Endothelial cell of umbilical vein (primary cell): ENCODE data around the gene AGO4.

ENCODE experiments used
- CTCF ChIP-seq, 2 donors: IDR thresholded peaks; 1 replicate in 1 of 2; 2 replicates in 1 of 2; pipeline ENCODE4 v1.5.1; 2011; ENCODE audit warnings: low read length in 2 of 2, mild to moderate bottlenecking in 2 of 2, moderate library complexity in 2 of 2, control low read depth in 1 of 2, inconsistent platforms in 1 of 2, low read depth in 1 of 2; ENCODE audit not compliant: insufficient read depth in 1 of 2; ENCODE audit errors: extremely low read depth in 1 of 2
- EZH2 ChIP-seq: IDR thresholded peaks from 2 replicates; pipeline ENCODE4 v1.6.1; 2012; ENCODE audit warnings: borderline replicate concordance, low read depth, mild to moderate bottlenecking, moderate library complexity, low read length, inconsistent platforms; ENCODE audit not compliant: severe bottlenecking
- FOS ChIP-seq: IDR thresholded peaks from 2 replicates; pipeline ENCODE4 v1.6.1; 2011; ENCODE audit warnings: mild to moderate bottlenecking, low read length, moderate library complexity, borderline replicate concordance; ENCODE audit not compliant: insufficient read depth
- GATA2 ChIP-seq: IDR thresholded peaks from 2 replicates; pipeline ENCODE4 v1.7.0; 2011; ENCODE audit warnings: low read depth, mild to moderate bottlenecking, moderate library complexity, mixed read lengths, low read length; ENCODE audit not compliant: insufficient read length, insufficient read depth
- JUN ChIP-seq: IDR thresholded peaks from 2 replicates; pipeline ENCODE4 v1.6.1; 2011; ENCODE audit warnings: borderline replicate concordance, low read depth; ENCODE audit not compliant: insufficient read length, insufficient read depth
- MAX ChIP-seq: IDR thresholded peaks from 2 replicates; pipeline ENCODE4 v1.6.1; 2011; ENCODE audit not compliant: insufficient read depth, insufficient read length
- MYC ChIP-seq: IDR thresholded peaks from one replicate; pipeline ENCODE4 v1.6.1; 2011; ENCODE audit warnings: mild to moderate bottlenecking, low read depth, low read length
- POLR2A ChIP-seq: IDR thresholded peaks from 2 replicates; pipeline ENCODE4 v1.6.1; 2012; ENCODE audit warnings: low read depth, mild to moderate bottlenecking, control low read depth, low read length
- POLR2AphosphoS5 ChIP-seq: IDR thresholded peaks from 2 replicates; pipeline ENCODE4 v1.6.1; 2012; ENCODE audit warnings: low read depth, mild to moderate bottlenecking, control low read depth, low read length, moderate library complexity; ENCODE audit not compliant: insufficient read depth

DNA sequence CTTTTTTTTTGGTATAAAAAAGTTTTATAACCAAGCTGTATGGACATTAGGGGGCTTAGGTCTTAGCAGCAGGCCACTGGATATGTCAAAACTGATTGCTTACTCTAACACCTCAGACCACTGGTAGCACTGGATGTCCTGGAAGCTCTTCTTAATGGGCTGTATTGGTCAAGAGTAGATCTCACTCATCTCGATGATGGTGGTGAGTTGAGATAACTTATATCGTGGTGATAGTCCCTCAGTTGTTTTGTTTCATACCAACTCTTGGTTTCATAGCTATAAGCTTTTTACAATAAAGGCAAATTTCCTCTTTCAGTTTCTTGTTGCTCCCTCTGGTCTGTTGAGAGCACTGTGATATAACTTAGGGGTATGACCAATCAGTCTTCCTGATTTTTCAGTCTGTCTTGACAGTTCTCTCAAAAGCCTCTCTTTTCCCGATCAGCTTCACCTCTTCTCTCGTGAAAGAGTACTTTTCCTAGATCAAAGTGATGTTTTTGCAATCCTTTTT is 65.5 kb downstream of the AGO4 start:
- TF ChIP-seq CTCF (IDR thresholded peaks at IDR 0.05; ENCODE audit: extremely low read depth in 1 of 2, insufficient read depth in 1 of 2, low read depth in 1 of 2, low read length in 2 of 2): no peak
- no peak for TF ChIP-seq EZH2
- no peak for TF ChIP-seq POLR2A
- TF ChIP-seq POLR2AphosphoS5: no peak
- no peak for TF ChIP-seq MAX
- no peak for TF ChIP-seq GATA2
- TF ChIP-seq MYC: no peak
- TF ChIP-seq JUN: no peak
- TF ChIP-seq FOS: no peak
